ENCODE results near the gene KBTBD4.

The KBTBD4 gene

DNA sequence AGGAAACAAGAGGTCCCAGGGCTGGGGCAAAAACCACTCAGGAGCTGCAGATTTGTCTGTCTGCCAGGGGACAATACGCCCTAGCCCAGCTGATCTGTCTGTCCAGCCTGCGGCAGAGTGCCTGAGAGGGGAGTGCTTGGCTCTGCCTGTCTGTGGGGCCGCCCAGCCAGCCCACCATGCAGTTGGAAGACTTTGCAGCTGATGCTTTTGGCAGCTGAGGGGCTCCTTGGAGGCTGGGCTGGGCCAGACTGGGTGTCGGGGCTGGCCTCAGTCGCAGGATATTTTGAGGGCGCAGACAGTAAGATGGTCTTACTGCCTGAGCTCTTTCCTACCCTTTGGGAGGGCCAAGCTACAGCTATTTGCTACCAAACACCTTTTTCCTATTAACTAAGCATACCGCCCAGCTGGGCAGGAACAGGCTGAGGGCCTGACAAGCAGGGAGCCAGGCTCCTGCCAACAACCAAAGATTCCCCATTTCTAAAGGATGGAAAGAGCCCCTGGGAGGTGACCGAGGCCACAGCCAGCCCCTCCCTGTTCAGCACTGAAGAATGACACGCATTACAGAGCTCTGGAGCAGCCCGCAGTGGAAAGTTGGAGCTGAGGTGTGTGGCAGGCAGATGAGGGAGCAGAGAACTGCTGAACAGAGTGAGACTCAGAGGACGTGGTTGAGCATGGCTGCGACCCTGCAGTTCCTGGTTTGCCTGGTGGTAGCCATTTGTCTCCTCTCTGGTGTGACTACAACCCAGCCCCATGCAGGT, 7.5 kb upstream of the KBTBD4 start, which contains the start of gene FAM180B:
FAM180B (plus strand) TSS at position 581 of the 758 bp plus-strand sequence; CDS start at position 672, 91 bp downstream.
- DNase-seq (ENCODE audit: insufficient read length, low spot score), result no peak
- FAIRE-seq, result no peak
- TF ChIP-seq, protein P1, sequence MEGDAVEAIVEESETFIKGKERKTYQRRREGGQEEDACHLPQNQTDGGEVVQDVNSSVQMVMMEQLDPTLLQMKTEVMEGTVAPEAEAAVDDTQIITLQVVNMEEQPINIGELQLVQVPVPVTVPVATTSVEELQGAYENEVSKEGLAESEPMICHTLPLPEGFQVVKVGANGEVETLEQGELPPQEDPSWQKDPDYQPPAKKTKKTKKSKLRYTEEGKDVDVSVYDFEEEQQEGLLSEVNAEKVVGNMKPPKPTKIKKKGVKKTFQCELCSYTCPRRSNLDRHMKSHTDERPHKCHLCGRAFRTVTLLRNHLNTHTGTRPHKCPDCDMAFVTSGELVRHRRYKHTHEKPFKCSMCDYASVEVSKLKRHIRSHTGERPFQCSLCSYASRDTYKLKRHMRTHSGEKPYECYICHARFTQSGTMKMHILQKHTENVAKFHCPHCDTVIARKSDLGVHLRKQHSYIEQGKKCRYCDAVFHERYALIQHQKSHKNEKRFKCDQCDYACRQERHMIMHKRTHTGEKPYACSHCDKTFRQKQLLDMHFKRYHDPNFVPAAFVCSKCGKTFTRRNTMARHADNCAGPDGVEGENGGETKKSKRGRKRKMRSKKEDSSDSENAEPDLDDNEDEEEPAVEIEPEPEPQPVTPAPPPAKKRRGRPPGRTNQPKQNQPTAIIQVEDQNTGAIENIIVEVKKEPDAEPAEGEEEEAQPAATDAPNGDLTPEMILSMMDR (IDR thresholded peaks at IDR 0.05; ENCODE audit: insufficient read depth, missing control alignments), result no peak

- no peak for FAIRE-seq
- DNase-seq (ENCODE audit: insufficient read length, low spot score), result no peak
- TF ChIP-seq, protein P1 (IDR thresholded peaks at IDR 0.05; ENCODE audit: insufficient read depth, missing control alignments), result no peak
Measured at GRCh38 chr11:47583844-47584243, 5.1 kb upstream of the KBTBD4 start.

- FAIRE-seq (no peak), DNase-seq (ENCODE audit: insufficient read length, low spot score) (no peak)
- TF ChIP-seq, protein P1 (IDR thresholded peaks at IDR 0.05; ENCODE audit: insufficient read depth, missing control alignments), result no peak
Measured at GRCh38 chr11:47577460-47578041, 1.2 kb downstream of the KBTBD4 start.

DNA sequence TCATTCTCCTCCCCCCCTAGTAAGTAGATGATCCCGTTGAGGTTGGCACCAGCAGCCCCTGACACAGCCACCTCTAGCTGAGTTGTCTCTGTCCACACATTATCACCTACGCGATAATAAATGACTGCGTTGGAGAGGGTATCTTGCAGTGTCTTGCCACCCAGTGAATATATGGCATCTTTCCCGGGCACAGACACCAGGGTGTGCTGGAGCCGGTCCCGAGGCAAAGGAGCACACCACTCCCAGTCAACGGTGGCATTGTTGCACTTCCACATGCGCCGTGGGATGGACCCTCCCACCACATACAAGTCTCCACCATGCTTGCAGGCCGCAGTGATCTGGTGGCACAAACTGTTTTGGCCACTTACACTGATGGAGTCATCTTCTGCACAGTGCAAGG, 5.4 kb downstream of the KBTBD4 start:
- DNase-seq (ENCODE audit: insufficient read length, low spot score), result no peak
- TF ChIP-seq, protein P1 (IDR thresholded peaks at IDR 0.05; ENCODE audit: insufficient read depth, missing control alignments), result no peak
- no peak for FAIRE-seq

DNA sequence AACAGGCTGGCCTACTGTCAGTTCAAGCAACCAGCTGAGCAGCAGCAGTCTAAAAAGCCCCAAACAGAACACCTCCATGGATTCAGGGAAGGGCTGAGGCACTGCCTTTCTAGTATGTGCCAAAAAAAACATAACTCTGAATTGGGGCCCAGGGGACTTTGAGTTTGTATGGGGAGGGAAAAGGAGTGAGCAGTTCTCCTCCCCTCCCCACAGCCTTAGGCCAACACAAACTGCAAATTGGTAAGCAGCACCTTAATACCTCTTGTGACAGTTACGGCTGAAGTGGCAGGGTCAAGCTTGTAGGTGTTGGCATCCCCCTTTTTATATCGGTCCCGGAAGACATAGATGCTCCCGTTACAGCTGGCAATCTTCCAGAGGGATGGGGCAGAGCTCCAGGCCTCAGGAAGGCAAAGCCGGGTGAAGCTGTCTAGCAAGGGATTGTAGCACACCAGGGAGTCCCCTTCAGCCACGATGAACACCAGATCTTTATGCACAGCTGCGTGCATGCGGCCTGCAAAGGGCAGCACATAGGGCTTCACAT, 6.0 kb downstream of the KBTBD4 start:
- TF ChIP-seq, protein P1 (IDR thresholded peaks at IDR 0.05; ENCODE audit: insufficient read depth, missing control alignments), result no peak
- no peak for DNase-seq (ENCODE audit: insufficient read length, low spot score)
- FAIRE-seq, result no peak

DNA sequence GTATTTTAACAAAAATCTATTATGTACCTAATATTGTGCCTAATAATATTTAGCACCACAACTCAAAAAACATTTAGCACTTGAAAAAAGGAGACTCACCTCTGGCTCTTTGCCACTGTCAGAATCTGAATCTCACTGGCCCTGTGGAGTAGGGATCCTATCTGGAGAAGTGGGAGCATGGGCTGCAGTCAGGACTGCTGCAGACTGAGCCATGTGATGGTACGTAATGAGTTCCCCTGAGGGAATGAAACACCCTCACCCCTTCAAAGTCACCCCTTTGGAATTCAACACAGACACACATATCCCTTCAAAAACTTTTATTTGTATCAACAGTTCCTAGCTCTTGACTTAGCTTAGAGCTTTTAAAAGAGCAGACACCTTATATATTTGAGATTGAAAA, 6.9 kb downstream of the KBTBD4 start:
- TF ChIP-seq, protein P1 (IDR thresholded peaks at IDR 0.05; ENCODE audit: insufficient read depth, missing control alignments), result no peak
- DNase-seq (ENCODE audit: insufficient read length, low spot score) (no peak), FAIRE-seq (no peak)

DNA sequence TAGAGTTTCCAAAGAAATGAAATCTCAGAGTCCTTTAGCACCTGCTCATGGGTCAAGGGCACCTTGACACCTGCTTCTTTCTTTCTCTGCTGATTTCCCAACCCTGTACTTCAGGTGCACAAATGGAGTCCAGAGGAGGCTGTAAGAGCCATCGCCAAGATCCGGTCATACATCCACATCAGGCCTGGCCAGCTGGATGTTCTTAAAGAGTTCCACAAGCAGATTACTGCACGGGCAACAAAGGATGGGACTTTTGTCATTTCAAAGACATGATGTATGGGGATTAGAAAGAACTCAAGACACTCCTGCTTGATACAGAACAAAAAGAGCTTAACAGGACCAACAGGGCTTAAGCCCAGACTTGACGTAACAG, 7.4 kb downstream of the KBTBD4 start:
- FAIRE-seq, result peak; percentile 35

More for the DNA sequence above, 7.4 kb downstream of the KBTBD4 start:
- TF ChIP-seq, protein P1 (IDR thresholded peaks at IDR 0.05; ENCODE audit: insufficient read depth, missing control alignments), result no peak
- no peak for DNase-seq (ENCODE audit: insufficient read length, low spot score)

All from D721Med (cell line).